A549 (cell line): Measurements from ENCODE around the gene CDIP1. TPM values are rescaled to one million over a fixed set of nuclear protein-coding genes. Genes with fewer than 3 reads are reported as not detected.
A peak's percentile ranks its signal among the peaks of the same experiment; 100 is the strongest.
"Not testable (repeated sequence)": the region's sequence is repeated elsewhere in the genome, so short reads cannot be mapped to it uniquely, and the experiment has no call there.

Experiments used
- ATAC-seq, 2 experiments: fragments of 200-7000 bp in 1 of 2; fragments of >200 bp in 1 of 2; cut with Nextera tagmentation in 1 of 2; cut with Tn5 transposase in 1 of 2; 3 replicates each; pipeline versions ENCODE4 v1.8.0 to v1.9.1; 2018 to 2020; ENCODE audit warnings: mild to moderate bottlenecking in 1 of 2, moderate library complexity in 1 of 2
- CTCF ChIA-PET: fragments of 300-600 bp; sonication (Branson Sonifier 250); formaldehyde crosslinking; extraction: SDS; loops from one replicate; lab custom pipeline; 2021; ENCODE audit warnings: antibody characterized with exemption, inconsistent platforms; lab: Yijun Ruan, JAX
- POLR2A ChIA-PET: fragments of 350-600 bp; formaldehyde crosslinking; extraction: SDS; loops from one replicate; lab custom pipeline; 2021; ENCODE audit warnings: antibody characterized with exemption, inconsistent platforms; lab: Yijun Ruan, JAX
- DNase-seq, 2 experiments: peaks; one replicate each; pipeline versions ENCODE4 v3.0.0 to v3.0.0-alpha.2; 2011 to 2016; ENCODE audit warnings: low read depth in 1 of 2, low spot score in 1 of 2
- FAIRE-seq: peaks from 2 replicates; lab custom pipeline; 2011; peaks lifted over from hg19 to GRCh38; lab: Jason Lieb, UNC
- H3K27ac ChIP-seq, 2 experiments: fragments of >200 bp; sonication (Bioruptor Twin); formaldehyde crosslinking; 3 replicates each; pipeline ENCODE4 v1.5.1; 2016 to 2017
- H3K4me1 ChIP-seq: fragments of >200 bp; sonication (Bioruptor Twin); formaldehyde crosslinking; 3 replicates; pipeline ENCODE4 v1.6.1; 2016
- H3K4me2 ChIP-seq: fragments of >200 bp; sonication (Bioruptor Twin); formaldehyde crosslinking; 3 replicates; pipeline ENCODE4 v1.6.1; 2016
- H3K4me3 ChIP-seq: fragments of >200 bp; sonication (Bioruptor Twin); formaldehyde crosslinking; 3 replicates; pipeline ENCODE4 v1.5.1; 2016
- H3K9me3 ChIP-seq: fragments of >200 bp; sonication (Bioruptor Twin); formaldehyde crosslinking; 3 replicates; pipeline ENCODE4 v1.6.1; 2016
- BHLHE40 ChIP-seq: IDR thresholded peaks from 2 replicates; pipeline ENCODE4 v1.6.1; 2012; ENCODE audit warnings: low read depth, low read length, inconsistent platforms
- CBX2 ChIP-seq: fragments of 200-600 bp; sonication (generic); IDR thresholded peaks from 2 replicates; pipeline ENCODE4 v1.6.1; 2016; ENCODE audit warnings: low read depth, mild to moderate bottlenecking, borderline replicate concordance
- CHD2 ChIP-seq: fragments of 150-350 bp; IDR thresholded peaks from 2 replicates; pipeline ENCODE4 v1.6.1; 2014; ENCODE audit warnings: low read length; ENCODE audit not compliant: partially characterized antibody
- FOSB ChIP-seq: fragments of 250-450 bp; sonication (Bioruptor Pico); IDR thresholded peaks from 2 replicates; pipeline ENCODE4 v1.5.0; 2020; ENCODE audit warnings: mild to moderate bottlenecking, moderate library complexity
- JUNB ChIP-seq: fragments of >200 bp; sonication (Bioruptor Twin); formaldehyde crosslinking; IDR thresholded peaks from 2 replicates; pipeline ENCODE4 v1.6.1; 2016
- MAFK ChIP-seq: fragments of 450-650 bp; IDR thresholded peaks from 2 replicates; pipeline ENCODE4 v1.6.1; 2014; ENCODE audit not compliant: partially characterized antibody
- MYC ChIP-seq: IDR thresholded peaks from 2 replicates; pipeline ENCODE4 v1.6.1; 2012; ENCODE audit warnings: mild to moderate bottlenecking, inconsistent platforms, low read length, improper control_type of control experiment, borderline replicate concordance
- NR3C1 ChIP-seq: fragments of >200 bp; sonication (Bioruptor Twin); formaldehyde crosslinking; IDR thresholded peaks from 3 replicates; pipeline ENCODE4 v1.6.1; 2017
- POLR2A ChIP-seq: IDR thresholded peaks from 2 replicates; pipeline ENCODE4 v1.6.1; 2012; ENCODE audit warnings: mild to moderate bottlenecking, low read length
- POLR2AphosphoS2 ChIP-seq: conservative IDR thresholded peaks from 2 replicates; pipeline ENCODE4 v1.6.1; 2012; ENCODE audit warnings: low read length, improper control_type of control experiment, inconsistent platforms
- RAD21 ChIP-seq, 2 experiments: fragments of >200 bp in 1 of 2; sonication (Bioruptor Twin) in 1 of 2; formaldehyde crosslinking in 1 of 2; IDR thresholded peaks in 1 of 2; conservative IDR thresholded peaks in 1 of 2; 2 replicates in 1 of 2; 3 replicates in 1 of 2; pipeline ENCODE4 v1.6.1; 2012 to 2018; ENCODE audit warnings: inconsistent platforms in 1 of 2
- RNF2 ChIP-seq: fragments of 200-600 bp; sonication (generic); IDR thresholded peaks from 2 replicates; pipeline ENCODE4 v1.6.1; 2016; ENCODE audit warnings: low read depth, mild to moderate bottlenecking, antibody characterized with exemption, moderate library complexity, borderline replicate concordance
- SMC3 ChIP-seq: fragments of >200 bp; sonication (Bioruptor Twin); formaldehyde crosslinking; IDR thresholded peaks from 3 replicates; pipeline ENCODE4 v1.6.1; 2018; ENCODE audit warnings: inconsistent platforms
- ZSCAN20 ChIP-seq: fragments of 250-450 bp; sonication (Bioruptor Pico); IDR thresholded peaks from 2 replicates; pipeline ENCODE4 v1.8.0; 2022; ENCODE audit warnings: mild to moderate bottlenecking, moderate library complexity
- WGBS: methylation state at CpG from one replicate; pipeline ENCODE4 v1.1.6; 2017; ENCODE audit errors: missing lambda C conversion rate; 5-methylcytosine and 5-hydroxymethylcytosine counted together
- polyA plus RNA-seq, 4 experiments: library from polyadenylated mRNA; depleted of rRNA in 3 of 4; stranded (reverse); fragments of >200 nt; fragmentation: RNase III in 1 of 4; extraction: RNeasy Plus Mini Kit Qiagen cat#74134 plus additional on column Dnase treatment in 1 of 4; gene quantifications; 2 replicates in 3 of 4; 3 replicates in 1 of 4; pipeline ENCODE4 v1.2.3, GENCODE V29; 2011 to 2017
- TF ChIP-seq, protein P1 (sequence below): IDR thresholded peaks from 2 replicates; pipeline ENCODE4 v1.6.1; 2012; ENCODE audit warnings: low read depth, borderline replicate concordance
- TF ChIP-seq, protein P2 (sequence below): fragments of >200 bp; sonication (Bioruptor Twin); formaldehyde crosslinking; IDR thresholded peaks from 3 replicates; pipeline ENCODE4 v1.5.1; 2016

CDIP1 gene
- polyA plus RNA-seq, 2 of the 4 experiments (the other 2 are of a cell fraction) = 3.7 to 8.4 TPM

DNA sequence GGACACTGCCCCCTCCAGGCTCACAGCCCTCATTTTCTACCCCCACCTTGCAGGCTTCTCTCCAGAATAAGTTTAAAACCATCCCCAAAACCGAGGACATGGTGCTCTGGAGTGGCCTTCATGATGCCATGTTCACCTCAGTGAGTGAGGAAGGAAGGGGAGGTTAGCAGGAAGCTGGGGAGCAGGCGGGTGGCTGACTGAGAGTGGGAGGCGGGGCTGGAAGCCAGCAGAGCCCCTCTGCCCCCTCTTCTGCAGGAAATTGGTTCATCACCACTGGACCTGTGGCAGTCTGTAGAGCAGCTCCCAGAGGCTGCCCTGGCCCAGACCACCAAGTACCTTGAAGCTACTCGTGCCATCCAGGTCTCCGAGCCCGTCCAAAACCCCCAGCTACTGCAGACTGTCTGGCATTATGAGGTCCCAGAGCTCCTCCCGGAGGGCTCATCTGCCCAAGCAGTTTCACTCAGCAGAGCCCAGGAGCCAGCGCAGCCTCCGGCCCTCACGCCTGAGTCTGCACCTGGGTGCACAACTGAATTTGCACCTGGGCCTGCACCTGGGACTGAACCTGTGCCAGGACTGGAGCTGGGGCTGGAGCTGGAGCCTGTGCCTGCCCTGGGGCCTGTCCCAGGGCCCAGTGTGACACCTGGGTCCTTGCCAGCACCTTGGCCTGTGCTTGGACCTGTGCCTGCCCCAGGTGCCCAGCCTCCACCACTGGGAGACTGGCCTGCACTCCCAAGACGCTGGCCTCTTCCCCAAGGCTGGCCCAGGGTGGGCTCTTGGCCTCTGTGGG lies 36.5 kb upstream of the CDIP1 start:
- peaks cover 6% of the 10 kb centered on the region for H3K4me1 ChIP-seq
- H3K4me3 ChIP-seq = no peak overlapping the region
- no peaks in the 10 kb centered on the region for H3K9me3 ChIP-seq
- no peak overlapping the region for H3K27ac ChIP-seq
- POLR2A ChIA-PET = no interaction called here
- TF ChIP-seq ZSCAN20 (CRISPR knock-in tag) (no peak), RAD21 (conservative IDR thresholded peaks at IDR 0.05 in 1 of 2, IDR thresholded peaks at IDR 0.05 in 1 of 2) (0 out of 5 replicates have a peak, but pooled peaks of 1 of the 2 experiments have one; percentile 12)
- TF ChIP-seq, protein P1, sequence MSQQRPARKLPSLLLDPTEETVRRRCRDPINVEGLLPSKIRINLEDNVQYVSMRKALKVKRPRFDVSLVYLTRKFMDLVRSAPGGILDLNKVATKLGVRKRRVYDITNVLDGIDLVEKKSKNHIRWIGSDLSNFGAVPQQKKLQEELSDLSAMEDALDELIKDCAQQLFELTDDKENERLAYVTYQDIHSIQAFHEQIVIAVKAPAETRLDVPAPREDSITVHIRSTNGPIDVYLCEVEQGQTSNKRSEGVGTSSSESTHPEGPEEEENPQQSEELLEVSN = no peak
- ATAC-seq (peak; percentile 33 to 63; a peak in 3 of 6 replicates), DNase-seq (no peak), FAIRE-seq (no peak)
- CTCF ChIA-PET = interaction anchor here (0.6 to 1.6 kb wide), 5 partner anchors 10 to 446 kb away, joined by 3 to 12 read pairs (median 4); no protein-coding TSS in a partner anchor
- no peak overlapping the region for H3K4me2 ChIP-seq
- 78% methylated on average over 6 of the region's 11 CpGs for WGBS

DNA sequence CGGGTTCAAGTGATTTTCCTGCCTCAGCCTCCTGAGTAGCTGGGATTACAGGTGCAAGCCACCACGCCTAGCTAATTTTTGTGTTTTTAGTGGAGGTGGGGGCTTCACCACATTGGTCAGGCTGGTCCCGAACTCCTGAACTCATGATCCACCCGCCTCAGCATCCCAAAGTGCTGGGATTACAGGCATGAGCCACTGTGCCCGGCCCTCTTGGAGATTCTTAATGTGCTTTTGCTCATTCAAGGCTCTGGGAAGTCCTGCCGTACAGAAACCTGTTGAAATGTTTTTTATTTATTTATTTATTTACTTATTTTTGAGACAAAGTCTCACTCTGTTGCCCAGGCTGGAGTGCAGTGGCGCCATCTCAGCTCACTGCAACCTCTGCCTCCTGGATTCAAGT lies 35.4 kb upstream of the CDIP1 start:
- WGBS = 63% methylated on average over 7 of the region's 7 CpGs
- FAIRE-seq, H3K4me2 ChIP-seq, H3K4me3 ChIP-seq, POLR2A ChIA-PET, H3K9me3 ChIP-seq, ATAC-seq, DNase-seq, H3K27ac ChIP-seq, H3K4me1 ChIP-seq: not testable (repeated sequence)
- CTCF ChIA-PET = interaction anchor here (0.6 to 5.6 kb wide), 7 partner anchors 8 to 67 kb away, joined by 3 to 35 read pairs (median 5); no protein-coding TSS in a partner anchor

DNA sequence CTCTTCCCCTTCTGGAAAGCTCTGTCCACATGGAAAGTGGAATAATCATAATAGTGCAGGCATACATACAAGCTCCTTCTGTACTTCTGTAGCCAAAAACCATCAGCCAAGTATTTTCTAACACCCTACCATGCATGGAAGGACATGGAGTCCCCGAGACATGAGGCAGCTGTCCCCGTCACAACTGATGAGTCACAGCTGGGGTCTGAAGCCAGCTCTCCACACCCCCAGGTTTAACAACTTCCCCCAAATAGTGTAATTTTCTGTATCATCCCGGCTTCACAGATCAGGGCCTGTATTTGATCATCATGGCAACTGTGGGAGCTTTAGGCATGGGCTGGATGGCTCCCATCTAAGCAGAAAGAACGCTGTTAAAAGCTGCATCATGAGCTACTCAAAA lies 34.1 kb upstream of the CDIP1 start:
- Histone ChIP-seq H3K4me1 (no peaks in the 10 kb centered on the region), H3K27ac (no peak overlapping the region), H3K9me3 (no peaks in the 10 kb centered on the region), H3K4me3 (no peak overlapping the region), H3K4me2 (no peak overlapping the region)
- ATAC-seq = no peak
- CTCF ChIA-PET = interaction anchor here (0.9 to 5.6 kb wide), 5 partner anchors 13 to 66 kb away, joined by 3 to 35 read pairs (median 5); no protein-coding TSS in a partner anchor
- FAIRE-seq = no peak
- DNase-seq = no peak
- 66% methylated on average over 4 of the region's 4 CpGs for WGBS
- POLR2A ChIA-PET = no interaction called here
- no peak for TF ChIP-seq MAFK
- no peak for TF ChIP-seq SMC3

DNA sequence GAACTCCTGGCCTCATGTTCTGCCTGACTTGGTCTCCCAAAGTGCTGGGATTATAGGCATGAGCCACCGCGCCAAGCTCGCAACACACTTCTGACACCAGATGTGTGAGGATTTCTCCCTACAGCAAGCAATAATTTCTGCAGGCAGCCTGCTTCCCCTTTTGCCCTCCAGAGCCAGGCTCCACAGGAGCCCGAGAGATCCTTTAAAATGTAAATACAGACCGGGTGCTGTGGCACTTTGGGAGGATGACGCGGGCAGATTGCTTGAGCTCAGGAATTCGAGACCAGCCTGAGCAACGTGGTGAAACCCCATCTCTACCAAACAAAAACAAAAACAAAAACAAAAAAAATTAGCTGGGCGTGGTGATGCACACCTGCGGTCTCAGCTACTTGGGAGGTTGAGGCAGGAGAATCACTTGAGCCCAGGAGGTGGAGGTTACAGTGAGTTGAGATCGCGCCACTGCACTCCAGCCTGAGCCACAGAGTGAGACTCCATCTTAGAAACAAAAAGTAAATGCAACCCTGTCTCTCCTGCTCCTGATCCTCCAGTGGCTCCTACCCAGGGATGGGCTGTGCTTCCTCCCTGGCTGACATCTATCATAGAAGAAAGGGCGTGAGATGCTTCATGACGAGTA lies 32.2 kb upstream of the CDIP1 start:
- FAIRE-seq (no peak), ATAC-seq (no peak), DNase-seq (no peak)
- no peak overlapping the region for H3K4me2 ChIP-seq
- WGBS = 82% methylated on average over 15 of the region's 15 CpGs
- H3K4me1 ChIP-seq = no peaks in the 10 kb centered on the region
- ChIA-PET CTCF (interaction anchor here (0.9 to 5.6 kb wide), 4 partner anchors 13 to 385 kb away, joined by 3 to 35 read pairs (median 5); no protein-coding TSS in a partner anchor), POLR2A (no interaction called here)
- H3K4me3 ChIP-seq = no peak overlapping the region
- H3K9me3 ChIP-seq = no peaks in the 10 kb centered on the region
- TF ChIP-seq BHLHE40 (no peak), NR3C1 (no peak), FOSB (CRISPR knock-in tag) (no peak), ZSCAN20 (CRISPR knock-in tag) (no peak), MYC (no peak), CBX2 (no peak), POLR2A (no peak)
- no peak overlapping the region for H3K27ac ChIP-seq

DNA sequence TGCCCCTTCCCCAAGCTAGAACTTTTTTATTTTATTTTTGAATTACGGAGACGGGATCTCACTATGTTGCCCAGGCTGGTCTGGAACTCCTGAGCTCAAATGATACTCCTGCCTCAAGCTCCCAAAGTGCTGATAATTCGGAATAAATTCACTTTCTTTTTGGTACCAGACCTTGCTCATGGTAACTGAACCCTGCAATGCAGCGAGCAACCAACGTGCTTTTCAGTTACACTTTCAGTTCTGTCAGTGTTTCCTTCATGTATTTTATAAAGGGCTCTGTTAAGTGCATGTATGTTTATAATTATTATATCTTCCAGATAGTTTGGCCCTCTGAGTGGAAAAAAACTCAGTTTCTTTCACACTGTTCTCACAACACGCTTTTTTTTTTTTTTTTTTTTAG lies 31.5 kb upstream of the CDIP1 start:
- ATAC-seq (no peak), FAIRE-seq (no peak), DNase-seq (no peak)
- H3K4me1 ChIP-seq = no peaks in the 10 kb centered on the region
- 58% methylated on average over 6 of the region's 6 CpGs for WGBS
- POLR2A ChIA-PET = no interaction called here
- no peak overlapping the region for H3K4me3 ChIP-seq
- H3K9me3 ChIP-seq = no peaks in the 10 kb centered on the region
- CTCF ChIA-PET = interaction anchor here (0.9 to 5.6 kb wide), 5 partner anchors 9 to 386 kb away, joined by 3 to 35 read pairs (median 3); no protein-coding TSS in a partner anchor
- H3K4me2 ChIP-seq = no peak overlapping the region
- H3K27ac ChIP-seq = no peak overlapping the region
- no peak for TF ChIP-seq POLR2AphosphoS2
- TF ChIP-seq, protein P2, sequence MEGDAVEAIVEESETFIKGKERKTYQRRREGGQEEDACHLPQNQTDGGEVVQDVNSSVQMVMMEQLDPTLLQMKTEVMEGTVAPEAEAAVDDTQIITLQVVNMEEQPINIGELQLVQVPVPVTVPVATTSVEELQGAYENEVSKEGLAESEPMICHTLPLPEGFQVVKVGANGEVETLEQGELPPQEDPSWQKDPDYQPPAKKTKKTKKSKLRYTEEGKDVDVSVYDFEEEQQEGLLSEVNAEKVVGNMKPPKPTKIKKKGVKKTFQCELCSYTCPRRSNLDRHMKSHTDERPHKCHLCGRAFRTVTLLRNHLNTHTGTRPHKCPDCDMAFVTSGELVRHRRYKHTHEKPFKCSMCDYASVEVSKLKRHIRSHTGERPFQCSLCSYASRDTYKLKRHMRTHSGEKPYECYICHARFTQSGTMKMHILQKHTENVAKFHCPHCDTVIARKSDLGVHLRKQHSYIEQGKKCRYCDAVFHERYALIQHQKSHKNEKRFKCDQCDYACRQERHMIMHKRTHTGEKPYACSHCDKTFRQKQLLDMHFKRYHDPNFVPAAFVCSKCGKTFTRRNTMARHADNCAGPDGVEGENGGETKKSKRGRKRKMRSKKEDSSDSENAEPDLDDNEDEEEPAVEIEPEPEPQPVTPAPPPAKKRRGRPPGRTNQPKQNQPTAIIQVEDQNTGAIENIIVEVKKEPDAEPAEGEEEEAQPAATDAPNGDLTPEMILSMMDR = no peak
- TF ChIP-seq RAD21 (conservative IDR thresholded peaks at IDR 0.05 in 1 of 2, IDR thresholded peaks at IDR 0.05 in 1 of 2) = no peak
- TF ChIP-seq RNF2 = no peak
- no peak for TF ChIP-seq CHD2
- no peak for TF ChIP-seq JUNB
- TF ChIP-seq, protein P1 = no peak
